H1 (cell line): ENCODE data around the gene SLC22A3. TPM values are rescaled to one million over a fixed set of nuclear protein-coding genes. Genes with fewer than 3 reads are reported as not detected.
"Not testable (repeated sequence)": the region's sequence is repeated elsewhere in the genome, so short reads cannot be mapped to it uniquely, and the experiment has no call there.

Experiments used
- CTCF ChIA-PET: fragments of 300-600 bp; sonication (Branson Sonifier 250); formaldehyde crosslinking; loops from one replicate; lab custom pipeline; 2021; ENCODE audit not compliant: partially characterized antibody; lab: Charles Lee
- POLR2A ChIA-PET: fragments of 300-600 bp; sonication (Branson Sonifier 250); formaldehyde crosslinking; loops from one replicate; lab custom pipeline; 2021; ENCODE audit warnings: inconsistent platforms; ENCODE audit not compliant: partially characterized antibody; lab: Charles Lee
- DNase-seq, 2 experiments: peaks; one replicate each; pipeline versions ENCODE4 v3.0.0 to v3.0.0-alpha.2; 2010 to 2022; ENCODE audit warnings: low spot score in 2 of 2, low read depth in 1 of 2, mixed read lengths in 1 of 2
- FAIRE-seq: peaks from 2 replicates; lab custom pipeline; 2011; peaks lifted over from hg19 to GRCh38; lab: Jason Lieb, UNC
- H2AFZ ChIP-seq: 2 replicates; pipeline ENCODE4 v1.8.1; 2012; ENCODE audit warnings: low read length, inconsistent platforms
- H2AK5ac ChIP-seq: 2 replicates; pipeline ENCODE4 v1.6.1; 2013; ENCODE audit warnings: low read depth, low read length
- H2BK120ac ChIP-seq: replicated peaks from 2 replicates; pipeline ENCODE3; 2013; ENCODE audit warnings: low read depth, low read length, inconsistent platforms
- H2BK12ac ChIP-seq: 2 replicates; pipeline ENCODE4 v1.6.1; 2013; ENCODE audit warnings: low read depth, low read length
- H2BK15ac ChIP-seq: 2 replicates; pipeline ENCODE4 v1.6.1; 2013; ENCODE audit warnings: low read length
- H2BK20ac ChIP-seq: 2 replicates; pipeline ENCODE4 v1.6.1; 2013; ENCODE audit warnings: low read length
- H2BK5ac ChIP-seq: 2 replicates; pipeline ENCODE4 v1.6.1; 2013; ENCODE audit warnings: low read depth, low read length
- H3K14ac ChIP-seq: 2 replicates; pipeline ENCODE4 v1.6.1; 2013; ENCODE audit warnings: inconsistent platforms; ENCODE audit not compliant: insufficient read length
- H3K18ac ChIP-seq: 2 replicates; pipeline ENCODE4 v1.6.1; 2013; ENCODE audit warnings: low read length; ENCODE audit errors: extremely low read depth
- H3K23ac ChIP-seq: 2 replicates; pipeline ENCODE4 v1.6.1; 2013; ENCODE audit warnings: inconsistent platforms; ENCODE audit not compliant: insufficient read length
- H3K23me2 ChIP-seq: 2 replicates; pipeline ENCODE4 v1.6.1; 2013; ENCODE audit warnings: low read depth, low read length
- H3K27ac ChIP-seq: 2 replicates; pipeline ENCODE4 v1.6.1; 2011; ENCODE audit warnings: low read depth, low read length, inconsistent platforms
- H3K27me3 ChIP-seq, 4 experiments: replicated peaks in 1 of 4; 1 replicate in 1 of 4; 2 replicates in 3 of 4; pipeline versions ENCODE4 v1.6.1 to v1.8.1; 2011 to 2013; ENCODE audit warnings: low read length in 3 of 4, mild to moderate bottlenecking in 3 of 4, inconsistent platforms in 2 of 4, mixed read lengths in 2 of 4, moderate library complexity in 1 of 4; ENCODE audit not compliant: control insufficient read depth in 3 of 4, insufficient read depth in 3 of 4; ENCODE audit errors: extremely low read depth in 1 of 4
- H3K36me3 ChIP-seq, 4 experiments: 2 replicates each; pipeline versions ENCODE4 v1.6.1 to v1.8.1; 2011 to 2013; ENCODE audit warnings: mild to moderate bottlenecking in 4 of 4, low read length in 3 of 4, moderate library complexity in 2 of 4, control low read depth in 1 of 4, inconsistent platforms in 1 of 4; ENCODE audit not compliant: insufficient read depth in 4 of 4, control insufficient read depth in 2 of 4
- H3K4ac ChIP-seq: replicated peaks from 2 replicates; pipeline ENCODE3; 2013; ENCODE audit warnings: low read length, low read depth, mixed read lengths, inconsistent platforms; ENCODE audit not compliant: insufficient read length
- H3K4me1 ChIP-seq, 4 experiments: replicated peaks in 1 of 4; 1 replicate in 1 of 4; 2 replicates in 3 of 4; pipeline versions ENCODE4 v1.6.1 to v1.8.1; 2011 to 2013; ENCODE audit warnings: low read length in 3 of 4, inconsistent platforms in 2 of 4, mixed read lengths in 1 of 4; ENCODE audit not compliant: insufficient read depth in 4 of 4, control insufficient read depth in 3 of 4
- H3K4me2 ChIP-seq, 2 experiments: 2 replicates each; pipeline versions ENCODE4 v1.6.1 to v1.8.1; 2011 to 2013; ENCODE audit warnings: low read depth in 2 of 2, low read length in 2 of 2, control low read depth in 1 of 2, inconsistent platforms in 1 of 2, mild to moderate bottlenecking in 1 of 2; ENCODE audit not compliant: insufficient read depth in 1 of 2
- H3K4me3 ChIP-seq, 4 experiments: fragments of 200-600, 300-600 bp in 1 of 4; sonication (generic), shearing (Covaris generic), sonication (Bioruptor Twin) in 1 of 4; 2 replicates each; pipeline versions ENCODE4 v1.5.1 to v1.8.1; 2011 to 2016; ENCODE audit warnings: low read length in 4 of 4, low read depth in 3 of 4, control low read depth in 2 of 4, inconsistent platforms in 2 of 4, mild to moderate bottlenecking in 2 of 4, mixed read lengths in 1 of 4, moderate library complexity in 1 of 4; ENCODE audit not compliant: insufficient read depth in 2 of 4; ENCODE audit errors: extremely low read depth in 1 of 4
- H3K56ac ChIP-seq: replicated peaks from 2 replicates; pipeline ENCODE3; 2013; ENCODE audit warnings: low read depth, mild to moderate bottlenecking, mixed read lengths, low read length, inconsistent platforms; ENCODE audit not compliant: insufficient read length
- H3K79me1 ChIP-seq: 2 replicates; pipeline ENCODE4 v1.6.1; 2013; ENCODE audit warnings: low read depth, low read length, control low read depth
- H3K79me2 ChIP-seq, 2 experiments: 2 replicates each; pipeline versions ENCODE4 v1.6.1 to v1.8.1; 2012 to 2013; ENCODE audit warnings: low read length in 2 of 2, mild to moderate bottlenecking in 2 of 2, inconsistent platforms in 1 of 2; ENCODE audit not compliant: insufficient read depth in 2 of 2, control insufficient read depth in 1 of 2
- H3K9ac ChIP-seq, 4 experiments: replicated peaks in 1 of 4; 1 replicate in 1 of 4; 2 replicates in 3 of 4; pipeline versions ENCODE4 v1.6.1 to v1.8.1; 2011 to 2013; ENCODE audit warnings: low read depth in 3 of 4, low read length in 3 of 4, control low read depth in 2 of 4, mild to moderate bottlenecking in 2 of 4, moderate library complexity in 2 of 4, inconsistent platforms in 1 of 4; ENCODE audit errors: extremely low read depth in 1 of 4
- H3K9me3 ChIP-seq, 2 experiments: 2 replicates each; pipeline versions ENCODE4 v1.6.1 to v1.8.1; 2012 to 2013; ENCODE audit warnings: mild to moderate bottlenecking in 2 of 2, moderate library complexity in 2 of 2, control low read depth in 1 of 2, inconsistent platforms in 1 of 2, low read depth in 1 of 2, low read length in 1 of 2, mixed read lengths in 1 of 2; ENCODE audit not compliant: insufficient read depth in 2 of 2
- H4K20me1 ChIP-seq, 2 experiments: replicated peaks in 1 of 2; 2 replicates each; pipeline versions ENCODE3 to v1.8.1; 2011 to 2013; ENCODE audit warnings: inconsistent platforms in 2 of 2, low read length in 2 of 2, mild to moderate bottlenecking in 1 of 2; ENCODE audit not compliant: insufficient read depth in 2 of 2, control insufficient read depth in 1 of 2
- H4K5ac ChIP-seq: 2 replicates; pipeline ENCODE4 v1.6.1; 2013; ENCODE audit warnings: low read length, low read depth, mixed read lengths, inconsistent platforms; ENCODE audit not compliant: insufficient read length
- H4K8ac ChIP-seq: 2 replicates; pipeline ENCODE4 v1.8.0; 2013; ENCODE audit warnings: mild to moderate bottlenecking, moderate library complexity, low read length, inconsistent platforms; ENCODE audit not compliant: insufficient read depth; ENCODE audit errors: extremely low read depth
- H4K91ac ChIP-seq: replicated peaks from 2 replicates; pipeline ENCODE3; 2013; ENCODE audit warnings: low read length, mixed read lengths, inconsistent platforms; ENCODE audit not compliant: insufficient read length
- HDAC2 ChIP-seq, 2 experiments: fragments of 300-600 bp in 1 of 2; sonication (generic) in 1 of 2; IDR thresholded peaks; 2 replicates each; pipeline ENCODE4 v1.6.1; 2011 to 2012; ENCODE audit warnings: low read depth in 2 of 2, low read length in 2 of 2, mild to moderate bottlenecking in 2 of 2, moderate library complexity in 2 of 2, borderline replicate concordance in 1 of 2, inconsistent platforms in 1 of 2
- HDAC6 ChIP-seq: IDR thresholded peaks from one replicate; pipeline ENCODE4 v1.7.1; 2012; ENCODE audit warnings: low read depth, mild to moderate bottlenecking, inconsistent platforms, low read length, moderate library complexity
- POU5F1 ChIP-seq: IDR thresholded peaks from 2 replicates; pipeline ENCODE4 v1.6.1; 2011; ENCODE audit warnings: low read depth, mild to moderate bottlenecking, low read length, moderate library complexity
- YY1 ChIP-seq: IDR thresholded peaks from 2 replicates; pipeline ENCODE4 v1.6.1; 2011; ENCODE audit warnings: low read depth, mild to moderate bottlenecking, low read length
- WGBS, 2 experiments: shearing (Covaris generic) in 1 of 2; methylation state at CpG; one replicate each; pipeline versions ENCODE4 v1.1.6 to v1.1.7; 2013 to 2015; ENCODE audit warnings: low lambda C conversion rate in 2 of 2, mixed read lengths in 2 of 2, inconsistent platforms in 1 of 2, low coverage in 1 of 2, missing lambda C conversion rate in 1 of 2; ENCODE audit not compliant: insufficient replicate concordance in 2 of 2, insufficient coverage in 1 of 2, insufficient read length in 1 of 2; ENCODE audit errors: extremely low coverage in 1 of 2, missing lambda C conversion rate in 1 of 2; 5-methylcytosine and 5-hydroxymethylcytosine counted together
- polyA plus RNA-seq, 7 experiments: library from polyadenylated mRNA; depleted of rRNA in 3 of 7; stranded (reverse) in 5 of 7; unstranded in 2 of 7; fragments of >200 nt in 5 of 7; fragments of 200-250 nt in 2 of 7; gene quantifications; 1 replicate in 5 of 7; 2 replicates in 1 of 7; 4 replicates in 1 of 7; pipeline versions ENCODE4 v1.2.1 to v1.2.3, GENCODE V29; 2011 to 2013; ENCODE audit warnings: missing spikeins in 2 of 7, mixed read lengths in 2 of 7
- total RNA-seq: library from RNA; stranded (reverse); fragmentation: NEBNext Ultra II Directional; extraction: Animal tissue kit (Norgen Biotek cat#: 25700); gene quantifications from 2 replicates; pipeline ENCODE4 v1.2.1, GENCODE V29; 2021

Gene SLC22A3
- total and polyA plus RNA-seq, 2 of the 8 experiments (the other 6 are each of a cell fraction or from before 2014, with no cell fraction given): 1.0 to 2.9 TPM

GRCh38 chr6:160368670-160369069 lies 20.5 kb downstream of the SLC22A3 start (continued):
- TF ChIP-seq HDAC2 (IDR thresholded peaks at IDR 0.05; ENCODE audit: borderline replicate concordance in 1 of 2, low read depth in 2 of 2, low read length in 2 of 2): no peak
- no peak for TF ChIP-seq POU5F1
- TF ChIP-seq YY1: no peak
- no peak for TF ChIP-seq HDAC6

GRCh38 chr6:160373601-160374000 lies 25.4 kb downstream of the SLC22A3 start:
- H2BK5ac ChIP-seq, H3K36me3 ChIP-seq, H3K4me1 ChIP-seq, H2BK15ac ChIP-seq, H3K18ac ChIP-seq, H3K79me1 ChIP-seq, H3K27me3 ChIP-seq, H3K9ac ChIP-seq, H3K23me2 ChIP-seq, H3K4me3 ChIP-seq, H3K27ac ChIP-seq, H3K79me2 ChIP-seq, FAIRE-seq, H3K4me2 ChIP-seq, H3K4ac ChIP-seq, H2BK20ac ChIP-seq, H2AK5ac ChIP-seq, H3K23ac ChIP-seq, DNase-seq, H4K8ac ChIP-seq, H4K91ac ChIP-seq, H2BK12ac ChIP-seq, H3K56ac ChIP-seq, H4K20me1 ChIP-seq, H3K9me3 ChIP-seq, H2BK120ac ChIP-seq, H3K14ac ChIP-seq, H2AFZ ChIP-seq, H4K5ac ChIP-seq, POLR2A ChIA-PET: not testable (repeated sequence)
- CTCF ChIA-PET: interaction anchor here (0.9 kb wide), 1 partner anchor 21 kb away, joined by 4 read pairs; no protein-coding TSS in a partner anchor
- 94% methylated on average over 4 of the region's 4 CpGs; no CpG with 5 or more reads in 1 of the 2 experiments for WGBS, 2 experiments
